SJSA1 (cell line): ENCODE measurements around the gene EHMT1. TPM values are rescaled to one million over a fixed set of nuclear protein-coding genes. Genes with fewer than 3 reads are reported as not detected.
A peak's percentile ranks its signal among the peaks of the same experiment; 100 is the strongest.

Experiments used
- DNase-seq, 2 experiments: peaks; one replicate each; pipeline ENCODE4 v3.0.0-alpha.2; 2015 to 2020; ENCODE audit warnings: low spot score in 2 of 2, low read depth in 1 of 2
- H3K27ac ChIP-seq: fragments of 250-450 bp; sonication (Bioruptor Pico); 2 replicates; pipeline ENCODE4 v1.5.1; 2020; ENCODE audit warnings: mild to moderate bottlenecking, moderate library complexity
- H3K27me3 ChIP-seq: fragments of 250-450 bp; sonication (Bioruptor Pico); replicated peaks from 2 replicates; pipeline ENCODE4 v1.5.1; 2020; ENCODE audit warnings: mild to moderate bottlenecking, moderate library complexity
- H3K36me3 ChIP-seq: fragments of 250-450 bp; sonication (Bioruptor Pico); 2 replicates; pipeline ENCODE4 v1.5.1; 2020; ENCODE audit warnings: mild to moderate bottlenecking
- H3K4me1 ChIP-seq: fragments of 250-450 bp; sonication (Bioruptor Pico); replicated peaks from 2 replicates; pipeline ENCODE4 v1.6.1; 2021; ENCODE audit warnings: mild to moderate bottlenecking
- H3K4me3 ChIP-seq: fragments of 250-450 bp; sonication (Bioruptor Pico); 2 replicates; pipeline ENCODE4 v1.5.1; 2020; ENCODE audit warnings: mild to moderate bottlenecking
- H3K9me3 ChIP-seq: fragments of 250-450 bp; sonication (Bioruptor Pico); replicated peaks from 2 replicates; pipeline ENCODE4 v1.5.1; 2020; ENCODE audit warnings: mild to moderate bottlenecking
- total RNA-seq: library from RNA; depleted of rRNA; stranded (reverse); fragments of >200 nt; shearing (Covaris generic); gene quantifications from 2 replicates; pipeline ENCODE4 v1.2.3, GENCODE V29; 2014; rRNA removed

Gene EHMT1
- 12.9 and 32.0 TPM in 2 replicates for total RNA-seq

DNA sequence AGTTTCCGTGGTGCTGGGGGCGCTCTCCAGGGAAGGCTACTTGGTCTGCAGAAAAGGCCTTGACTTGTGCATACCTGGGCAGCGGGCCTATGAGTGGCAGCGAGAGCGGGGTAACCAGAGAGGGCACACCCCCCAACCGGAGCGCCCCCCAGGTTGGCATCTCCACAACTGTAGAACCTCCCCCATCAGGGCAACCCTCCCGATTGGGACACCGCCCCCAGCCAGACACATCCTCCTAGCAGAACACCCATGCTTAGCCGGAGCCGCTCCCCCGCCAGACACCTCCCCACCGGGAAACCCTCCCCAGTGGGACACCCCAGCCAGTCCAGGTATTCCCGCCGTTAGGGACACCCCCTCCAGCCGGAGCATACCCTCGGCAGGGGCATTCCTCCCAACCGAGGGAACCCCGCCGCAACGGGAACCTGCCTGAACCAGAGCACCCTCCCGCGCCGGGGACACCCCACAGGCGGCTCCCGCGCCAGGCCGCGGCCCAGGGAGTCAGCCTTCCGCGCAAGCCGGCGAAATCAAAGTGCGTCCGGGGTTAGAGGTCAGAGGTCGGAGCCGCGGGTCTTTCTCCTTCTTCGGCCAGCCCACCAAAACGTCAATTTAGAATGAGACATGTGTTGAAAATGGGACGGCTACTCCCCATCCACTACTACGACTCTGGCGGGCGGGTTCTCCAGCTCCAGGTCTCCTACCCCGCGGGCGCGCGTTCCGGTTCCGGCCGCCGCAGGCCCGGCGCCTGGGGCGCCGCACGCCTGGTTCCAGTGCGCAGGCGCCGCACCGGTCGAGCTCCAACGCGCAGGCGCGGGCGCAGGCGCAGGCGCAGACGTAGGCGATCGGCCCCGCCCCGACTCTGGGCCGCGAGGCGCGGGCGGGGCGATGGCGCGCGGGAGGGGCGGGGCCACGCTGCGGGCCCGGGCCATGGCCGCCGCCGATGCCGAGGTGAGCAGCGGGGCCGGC, at the start of gene EHMT1:
Gene EHMT1 (plus strand): TSS at position 901 of the 963 bp plus-strand sequence. CDS start 24 bp downstream, at position 925.
- H3K27me3 ChIP-seq: no peaks in the 10 kb centered on the region
- peaks cover 14% of the 10 kb centered on the region for H3K4me1 ChIP-seq
- peak within 1 kb of the TSS; percentile 85 for H3K4me3 ChIP-seq
- DNase-seq: peak; percentile 75 to 77
- peak within 1 kb of the TSS; percentile 85 for H3K27ac ChIP-seq
- no peaks in the 10 kb centered on the region for H3K9me3 ChIP-seq
- peaks cover 45% of the 10 kb centered on the region for H3K36me3 ChIP-seq

DNA sequence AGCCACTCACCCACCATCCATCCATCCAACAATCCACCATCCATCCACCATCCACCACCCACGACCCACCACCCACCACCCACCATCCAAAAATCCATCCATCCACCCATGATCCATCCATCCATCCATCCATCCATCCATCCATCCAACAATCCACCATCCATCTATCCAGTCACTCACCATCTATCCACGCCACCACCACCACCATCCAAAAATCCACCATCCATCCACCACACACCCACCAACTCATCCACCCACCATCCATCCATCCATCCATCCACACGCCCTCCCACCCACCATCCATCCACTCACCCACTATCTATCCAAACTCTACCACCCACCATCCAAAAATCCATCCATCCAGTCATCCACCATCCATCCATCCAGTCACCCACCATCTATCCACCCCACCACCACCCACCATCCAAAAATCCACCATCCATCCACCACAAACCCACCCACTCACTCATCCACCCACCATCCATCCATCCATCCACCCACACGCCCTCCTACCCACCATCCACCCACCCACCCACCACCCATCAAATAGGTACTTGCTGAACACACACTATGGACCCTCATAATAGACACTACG, 49.1 kb upstream of the EHMT1 start:
- Histone ChIP-seq H3K36me3 (peaks cover 17% of the 10 kb centered on the region), H3K9me3 (no peaks in the 10 kb centered on the region), H3K4me3 (no peak overlapping the region), H3K4me1 (no peaks in the 10 kb centered on the region), H3K27me3 (no peaks in the 10 kb centered on the region), H3K27ac (no peak overlapping the region)
- DNase-seq: no peak

DNA sequence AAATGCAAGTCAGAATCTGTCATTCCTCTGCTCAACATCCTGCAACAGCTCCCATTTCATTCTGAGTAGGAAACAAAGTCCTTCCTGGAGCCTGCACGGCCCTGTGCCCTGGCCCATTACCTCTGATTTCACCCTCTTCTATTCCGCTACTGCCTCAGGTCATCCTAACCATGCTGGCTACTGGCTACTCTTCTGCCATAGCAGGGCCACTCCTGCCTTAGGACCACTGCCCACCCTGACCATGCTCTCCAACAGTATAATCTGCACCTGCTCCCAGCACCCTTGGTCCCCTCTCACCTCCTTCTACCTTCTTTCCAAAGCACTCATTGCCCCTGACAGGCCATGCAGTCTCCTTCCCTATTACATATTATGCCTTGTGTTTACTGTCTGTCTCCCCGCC, 48.2 kb upstream of the EHMT1 start:
- Histone ChIP-seq H3K4me3 (no peak overlapping the region), H3K36me3 (peaks cover 21% of the 10 kb centered on the region), H3K9me3 (no peaks in the 10 kb centered on the region), H3K4me1 (no peaks in the 10 kb centered on the region), H3K27ac (no peak overlapping the region), H3K27me3 (no peaks in the 10 kb centered on the region)
- no peak for DNase-seq

DNA sequence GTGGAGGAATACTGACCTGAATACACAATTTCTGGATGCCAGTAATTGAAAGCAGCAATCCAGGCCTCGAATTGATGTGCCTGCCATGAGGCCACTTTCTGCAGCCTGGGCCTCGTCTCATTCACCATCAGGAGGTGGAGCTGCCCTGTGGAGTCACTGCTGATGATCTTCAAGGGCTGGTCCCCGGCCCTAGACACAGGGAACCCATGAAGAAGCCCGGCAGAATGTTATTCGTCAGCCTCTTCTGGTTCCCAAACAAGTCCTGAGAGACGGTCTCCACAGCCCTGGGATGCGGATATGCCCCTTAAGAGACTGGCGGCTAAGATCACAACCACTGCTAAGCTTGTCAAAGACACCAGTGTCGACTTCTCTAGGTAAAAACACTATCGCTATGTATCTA, 44.6 kb upstream of the EHMT1 start:
- H3K4me3 ChIP-seq: no peak overlapping the region
- H3K9me3 ChIP-seq: no peaks in the 10 kb centered on the region

DNA sequence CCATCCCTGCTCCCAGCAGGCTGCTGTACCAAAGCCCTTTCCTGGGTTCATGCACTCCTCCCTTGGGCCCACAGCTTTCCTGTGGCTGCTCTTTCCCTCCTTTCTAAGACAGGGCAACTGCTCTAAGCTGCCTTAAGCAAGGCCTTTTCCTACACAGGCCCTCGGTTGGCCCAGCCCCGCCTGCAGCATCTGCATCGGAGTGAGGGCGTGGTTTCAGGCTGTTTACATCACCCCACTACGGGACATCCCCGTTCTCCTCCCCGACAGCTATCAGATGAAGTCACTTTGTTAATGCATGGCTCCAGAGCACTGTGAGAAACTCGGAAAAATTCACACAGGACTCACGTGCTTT, 43.5 kb upstream of the EHMT1 start:
- Histone ChIP-seq H3K9me3 (no peaks in the 10 kb centered on the region), H3K36me3 (peaks cover 44% of the 10 kb centered on the region), H3K4me3 (no peak overlapping the region), H3K27me3 (no peaks in the 10 kb centered on the region), H3K27ac (no peak overlapping the region), H3K4me1 (peaks cover 15% of the 10 kb centered on the region)
- no peak for DNase-seq

More for the DNA sequence above, 44.6 kb upstream of the EHMT1 start:
- H3K27me3 ChIP-seq: no peaks in the 10 kb centered on the region
- no peak overlapping the region for H3K27ac ChIP-seq
- H3K4me1 ChIP-seq: peaks cover 14% of the 10 kb centered on the region
- DNase-seq: no peak
- H3K36me3 ChIP-seq: peaks cover 40% of the 10 kb centered on the region

DNA sequence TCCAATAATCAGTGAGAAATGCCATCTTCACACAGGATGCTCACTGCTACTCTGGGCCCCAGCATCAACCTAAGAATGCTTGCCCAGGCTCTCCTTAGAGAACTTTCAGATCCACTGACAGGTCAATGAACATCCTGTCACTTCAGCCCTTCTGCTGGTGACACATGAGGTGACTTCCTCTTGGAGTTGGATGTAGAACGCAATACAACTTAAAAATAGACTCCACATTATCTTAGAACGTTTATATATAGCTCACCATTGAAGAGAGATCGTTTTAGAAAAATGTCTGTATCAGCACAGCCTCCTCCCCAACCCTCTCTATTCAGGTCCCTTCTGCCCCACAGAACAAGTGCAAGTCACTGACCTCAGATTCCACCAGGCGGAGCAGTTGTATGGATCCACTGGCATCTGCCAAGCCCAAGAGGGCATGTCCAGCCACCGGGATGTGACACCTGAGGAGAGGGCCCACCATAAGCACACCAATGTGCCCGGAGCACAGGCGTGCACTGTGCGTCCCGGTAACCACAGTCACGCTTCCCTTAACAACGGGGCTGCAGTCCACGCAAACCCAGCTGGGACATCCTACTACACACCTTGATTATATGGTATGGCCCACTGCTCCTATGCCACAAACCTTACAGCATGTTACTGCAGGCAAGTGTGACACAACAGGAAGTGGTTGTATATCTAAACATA, 42.9 kb upstream of the EHMT1 start:
- peaks cover 49% of the 10 kb centered on the region for H3K36me3 ChIP-seq
- no peak for DNase-seq
- H3K4me3 ChIP-seq: no peak overlapping the region
- H3K9me3 ChIP-seq: no peaks in the 10 kb centered on the region
- H3K4me1 ChIP-seq: peaks cover 15% of the 10 kb centered on the region
- no peak overlapping the region for H3K27ac ChIP-seq
- H3K27me3 ChIP-seq: no peaks in the 10 kb centered on the region

DNA sequence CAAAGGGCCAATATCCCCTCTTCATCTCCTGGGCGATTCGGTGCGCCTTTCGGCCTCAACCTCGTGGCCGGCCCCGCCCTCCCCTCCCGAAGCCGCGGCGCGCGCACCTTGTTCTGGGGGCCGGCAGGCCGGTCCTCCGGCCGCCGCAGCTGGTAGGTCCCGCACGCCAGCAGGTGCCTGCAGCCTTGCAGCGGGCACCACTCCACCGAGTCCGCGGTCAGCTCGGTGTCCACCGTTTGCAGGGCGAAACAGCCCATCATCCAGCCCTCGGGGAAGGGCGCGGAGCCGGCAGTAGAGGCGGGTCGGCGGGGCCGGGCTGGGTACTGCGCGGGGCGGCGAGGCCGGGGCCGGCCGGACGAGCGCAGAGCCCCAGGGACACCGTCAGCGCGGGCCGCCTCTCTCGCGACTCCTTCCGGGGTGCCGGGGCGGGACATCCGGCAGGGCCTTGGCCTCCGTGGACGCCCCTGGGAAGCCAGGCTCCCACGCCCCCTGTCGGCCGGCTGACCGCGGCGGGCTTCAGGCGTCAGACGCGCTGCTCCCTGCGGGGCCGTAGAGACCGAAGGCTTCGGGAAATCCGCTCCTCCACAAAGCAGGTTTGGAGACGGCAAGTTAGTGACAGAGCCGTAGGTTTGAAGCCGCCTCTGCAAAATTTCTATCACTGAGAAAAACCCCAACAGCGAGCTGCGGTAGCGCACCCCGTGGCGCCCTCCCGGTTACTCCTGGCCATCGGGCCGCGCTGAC, 40.1 kb upstream of the EHMT1 start, which contains the start of gene DPH7:
Gene DPH7 (minus strand): TSS at position 408 of the 741 bp plus-strand sequence. CDS start 148 bp downstream, at position 260.
- peak; percentile 86 to 93 for DNase-seq
- H3K27me3 ChIP-seq: no peaks in the 10 kb centered on the region
- H3K27ac ChIP-seq: peak within 1 kb of the TSS; percentile 13; the same call in 1 of the 2 replicates

DNA sequence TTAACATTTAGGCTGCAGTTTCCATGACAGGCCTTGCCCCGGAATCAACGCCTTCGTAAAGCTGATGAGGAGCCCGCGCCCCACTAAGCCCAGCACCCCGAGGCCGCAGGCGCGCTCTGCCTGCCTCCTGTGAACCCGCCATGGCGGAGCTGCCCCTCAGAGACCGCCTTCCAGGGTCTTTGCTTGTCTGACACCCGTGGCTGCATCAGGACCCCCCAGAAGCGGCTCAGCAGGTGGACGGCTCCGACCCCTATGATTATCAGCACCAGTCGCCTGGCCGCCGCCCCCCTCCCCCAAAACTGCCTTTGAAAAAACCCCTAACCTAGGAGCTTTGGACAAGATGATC, 39.6 kb upstream of the EHMT1 start:
- Histone ChIP-seq H3K4me1 (peaks cover 15% of the 10 kb centered on the region), H3K4me3 (peak overlapping the region; percentile 96), H3K27ac (no peak overlapping the region), H3K27me3 (no peaks in the 10 kb centered on the region), H3K9me3 (no peaks in the 10 kb centered on the region), H3K36me3 (peaks cover 62% of the 10 kb centered on the region)
- no peak for DNase-seq

More for the DNA sequence above, 40.1 kb upstream of the EHMT1 start, which contains the start of gene DPH7:
- H3K4me3 ChIP-seq: peak within 1 kb of the TSS; percentile 96
- H3K4me1 ChIP-seq: peaks cover 15% of the 10 kb centered on the region
- no peaks in the 10 kb centered on the region for H3K9me3 ChIP-seq
- H3K36me3 ChIP-seq: peaks cover 58% of the 10 kb centered on the region

DNA sequence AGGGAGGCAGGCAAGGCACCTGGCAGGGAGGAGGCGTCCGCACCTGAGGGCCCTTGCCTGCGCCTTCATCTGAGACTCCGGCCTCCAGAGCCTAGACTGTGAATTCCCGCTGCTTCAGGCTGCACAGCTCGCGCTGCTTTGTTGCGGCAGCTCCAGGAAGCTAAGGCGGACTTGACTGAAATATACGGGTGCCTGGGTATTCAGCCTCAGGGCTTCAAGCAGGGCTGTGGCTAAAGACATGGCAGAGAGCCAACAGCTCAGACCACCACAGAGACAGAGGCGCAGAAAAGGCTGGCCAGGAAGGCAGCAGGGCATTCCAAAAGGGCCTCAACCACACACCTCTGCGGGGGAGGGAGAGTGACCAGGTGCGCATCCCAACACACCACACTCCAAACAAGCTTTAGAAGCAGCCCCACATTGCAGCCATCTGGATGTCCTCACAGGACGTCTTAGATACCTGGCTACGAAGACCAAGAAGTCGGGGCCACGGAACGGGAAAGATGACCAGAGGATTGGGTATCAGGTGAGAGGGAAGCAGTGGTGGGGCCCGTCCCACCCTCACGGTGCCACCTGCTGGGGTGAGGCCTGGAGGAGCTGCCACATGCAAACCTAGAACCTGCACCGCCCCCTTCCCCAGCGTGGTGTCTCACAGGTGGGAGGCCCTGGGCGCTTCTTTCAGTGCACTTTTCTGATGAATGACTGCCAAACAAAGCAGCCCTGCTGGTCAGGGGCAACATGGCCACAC, 38.4 kb upstream of the EHMT1 start:
- no peaks in the 10 kb centered on the region for H3K27me3 ChIP-seq
- peaks cover 15% of the 10 kb centered on the region for H3K4me1 ChIP-seq
- H3K27ac ChIP-seq: no peak overlapping the region
- no peaks in the 10 kb centered on the region for H3K9me3 ChIP-seq
- no peak overlapping the region for H3K4me3 ChIP-seq
- peaks cover 64% of the 10 kb centered on the region for H3K36me3 ChIP-seq
- no peak for DNase-seq

DNA sequence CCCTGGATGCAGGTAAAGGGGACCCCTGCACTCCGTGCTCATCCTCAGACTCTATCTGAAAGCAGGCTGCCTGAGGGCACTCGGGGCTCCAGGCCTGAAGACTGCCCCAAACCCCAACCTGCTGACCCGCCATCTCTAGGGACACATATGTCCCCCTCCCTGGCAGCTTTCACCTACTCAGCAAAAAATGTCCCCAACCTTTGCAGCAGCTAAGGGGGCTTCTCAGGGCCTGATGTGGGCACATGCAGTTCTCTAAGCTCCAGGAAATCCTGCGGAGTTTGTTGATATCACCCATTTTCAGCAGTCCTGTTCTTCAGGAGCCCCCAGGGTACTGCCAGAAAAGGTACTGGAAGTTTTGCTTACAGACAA, 37.9 kb upstream of the EHMT1 start:
- H3K4me3 ChIP-seq: no peak overlapping the region
- peaks cover 63% of the 10 kb centered on the region for H3K36me3 ChIP-seq
- H3K27me3 ChIP-seq: no peaks in the 10 kb centered on the region
- H3K4me1 ChIP-seq: peaks cover 15% of the 10 kb centered on the region
- no peak overlapping the region for H3K27ac ChIP-seq
- H3K9me3 ChIP-seq: no peaks in the 10 kb centered on the region
- DNase-seq: no peak

DNA sequence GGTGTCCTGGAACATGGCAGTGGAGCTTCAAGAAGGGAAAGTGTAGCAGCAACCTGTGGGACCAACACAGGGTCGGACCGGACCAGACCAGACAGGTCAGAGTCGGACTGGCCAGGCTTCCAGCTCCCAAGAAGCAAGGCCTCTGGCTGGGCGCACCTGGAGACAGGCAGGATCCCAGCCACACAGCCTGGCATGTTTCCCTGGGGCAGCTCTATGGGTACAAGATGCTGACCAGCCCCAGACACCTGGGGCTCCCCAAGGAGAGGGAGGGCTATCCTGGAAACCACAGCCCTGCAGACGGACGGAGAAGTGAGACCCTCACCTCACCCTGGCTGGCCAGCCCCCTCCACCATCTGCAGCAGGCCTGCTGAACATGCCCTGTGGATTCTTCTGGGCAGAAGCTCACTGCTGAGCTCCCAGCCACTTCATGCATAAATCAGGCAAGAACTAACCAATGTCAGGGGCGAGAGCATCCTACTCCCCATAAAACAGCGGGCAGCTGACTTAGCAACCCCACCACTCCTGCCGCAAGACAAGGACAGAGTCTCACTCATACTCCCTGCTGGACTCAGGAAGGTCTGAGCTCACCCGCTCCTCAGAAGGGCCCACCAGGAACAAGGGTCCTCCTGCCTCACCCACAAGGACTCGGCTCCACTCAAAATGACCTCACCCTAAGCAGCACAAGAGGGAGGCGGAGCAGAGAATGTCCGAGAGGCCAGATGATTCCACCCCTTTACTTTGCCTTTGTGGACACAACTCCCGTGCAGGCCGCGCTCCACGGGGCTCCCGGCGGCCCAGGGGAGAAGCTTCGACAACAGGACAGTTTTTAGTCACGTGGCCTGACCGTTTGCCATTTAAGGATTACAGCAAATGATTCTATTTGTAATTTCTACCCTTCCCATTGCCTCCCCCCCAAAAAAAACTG, 37.2 kb upstream of the EHMT1 start:
- Histone ChIP-seq H3K27me3 (no peaks in the 10 kb centered on the region), H3K4me1 (peaks cover 15% of the 10 kb centered on the region), H3K36me3 (peaks cover 59% of the 10 kb centered on the region), H3K9me3 (no peaks in the 10 kb centered on the region), H3K4me3 (no peak overlapping the region), H3K27ac (no peak overlapping the region)
- no peak for DNase-seq

DNA sequence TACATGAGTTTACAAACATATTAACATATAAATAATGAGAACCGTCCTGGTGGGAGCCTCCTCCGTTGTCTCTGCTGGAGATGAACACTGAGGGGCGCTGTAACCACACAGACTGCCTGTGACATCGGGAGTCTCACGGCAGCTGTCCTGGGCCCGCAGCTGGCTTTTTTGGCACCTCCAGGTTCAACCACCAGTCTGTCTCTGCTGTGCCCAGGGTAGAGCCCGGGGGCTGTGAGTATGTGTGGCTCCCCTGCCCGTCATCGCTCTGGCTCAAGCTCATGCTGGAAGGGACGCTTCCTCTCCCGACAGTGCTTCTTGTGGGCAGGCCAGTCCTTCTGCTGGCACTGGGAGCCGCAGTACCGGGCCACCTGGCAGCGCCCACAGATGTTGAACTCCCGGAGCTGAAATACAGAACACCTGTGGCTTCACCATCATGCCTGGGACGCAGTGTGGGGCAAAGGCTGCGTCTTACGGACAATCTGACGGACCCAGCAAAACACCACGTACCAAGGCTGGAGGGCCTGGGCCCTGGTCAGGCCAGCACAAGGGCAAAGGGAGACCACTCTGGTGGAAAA, 36.4 kb upstream of the EHMT1 start:
- no peak for DNase-seq
- Histone ChIP-seq H3K27me3 (no peaks in the 10 kb centered on the region), H3K4me3 (no peak overlapping the region), H3K9me3 (no peaks in the 10 kb centered on the region), H3K36me3 (peaks cover 66% of the 10 kb centered on the region), H3K4me1 (peaks cover 11% of the 10 kb centered on the region), H3K27ac (no peak overlapping the region)
